ENCODE results near the gene PLK5. TPM values are rescaled to one million over a fixed set of nuclear protein-coding genes. Genes with fewer than 3 reads are reported as not detected.

The PLK5 gene
- total RNA-seq, 1 donor from 2014 or later = 0.26 TPM

DNA sequence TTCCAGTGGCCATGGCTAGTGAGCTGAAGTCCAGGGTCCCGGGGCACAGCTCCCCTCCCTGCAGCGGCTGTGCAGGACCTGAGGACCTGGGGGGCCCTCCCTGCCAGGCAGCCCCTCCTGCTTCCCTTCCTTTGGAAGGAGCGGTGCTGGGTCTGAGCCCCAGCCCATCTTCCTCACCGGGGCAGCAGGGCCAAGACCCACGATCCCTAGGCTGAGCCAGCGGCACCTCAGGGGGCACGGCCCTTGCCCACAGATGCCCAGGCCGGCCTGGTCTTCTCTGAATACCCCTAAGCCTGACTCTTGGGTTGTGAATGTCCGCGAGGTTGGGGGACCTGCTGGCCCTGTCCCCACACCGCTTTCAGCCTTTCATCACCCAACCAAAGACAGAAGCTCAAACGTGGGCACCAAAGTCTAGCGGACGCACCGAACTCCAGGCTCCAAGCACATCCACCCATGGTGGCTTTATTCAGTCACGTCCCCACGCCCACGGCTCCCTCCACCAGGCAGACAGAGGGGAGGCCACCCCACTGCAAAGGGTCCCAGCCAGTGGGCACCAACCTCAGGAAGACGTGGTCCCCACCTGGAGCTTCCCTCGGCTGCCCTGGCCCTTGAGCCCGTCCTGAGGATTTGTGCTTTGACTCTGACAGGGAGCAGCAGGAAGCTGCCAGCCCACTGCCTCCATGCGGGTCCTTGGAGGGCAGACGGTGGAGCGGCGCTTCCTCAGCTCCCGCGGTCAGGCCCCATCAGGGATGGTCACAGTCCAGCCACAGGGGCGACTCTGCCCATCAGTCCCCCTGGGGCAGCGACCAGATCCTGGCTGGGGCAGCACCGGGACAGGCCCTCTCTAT is 52.6 kb downstream of the PLK5 start:
- peaks cover under 1% of the 10 kb centered on the region for H3K27me3 Mint-ChIP-seq
- H3K4me3 Mint-ChIP-seq (ENCODE audit: low read depth) = no peak overlapping the region
- DNase-seq (ENCODE audit: low spot score, unreplicated experiment) = no peak
- H3K27ac Mint-ChIP-seq = no peak overlapping the region
- peaks cover 3% of the 10 kb centered on the region for H3K4me1 Mint-ChIP-seq (ENCODE audit: low read depth)
- H3K9me3 Mint-ChIP-seq (ENCODE audit: low read depth) = no peaks in the 10 kb centered on the region
- H3K36me3 Mint-ChIP-seq (ENCODE audit: insufficient read depth) = peaks cover 9% of the 10 kb centered on the region
- TF ChIP-seq, protein P1, sequence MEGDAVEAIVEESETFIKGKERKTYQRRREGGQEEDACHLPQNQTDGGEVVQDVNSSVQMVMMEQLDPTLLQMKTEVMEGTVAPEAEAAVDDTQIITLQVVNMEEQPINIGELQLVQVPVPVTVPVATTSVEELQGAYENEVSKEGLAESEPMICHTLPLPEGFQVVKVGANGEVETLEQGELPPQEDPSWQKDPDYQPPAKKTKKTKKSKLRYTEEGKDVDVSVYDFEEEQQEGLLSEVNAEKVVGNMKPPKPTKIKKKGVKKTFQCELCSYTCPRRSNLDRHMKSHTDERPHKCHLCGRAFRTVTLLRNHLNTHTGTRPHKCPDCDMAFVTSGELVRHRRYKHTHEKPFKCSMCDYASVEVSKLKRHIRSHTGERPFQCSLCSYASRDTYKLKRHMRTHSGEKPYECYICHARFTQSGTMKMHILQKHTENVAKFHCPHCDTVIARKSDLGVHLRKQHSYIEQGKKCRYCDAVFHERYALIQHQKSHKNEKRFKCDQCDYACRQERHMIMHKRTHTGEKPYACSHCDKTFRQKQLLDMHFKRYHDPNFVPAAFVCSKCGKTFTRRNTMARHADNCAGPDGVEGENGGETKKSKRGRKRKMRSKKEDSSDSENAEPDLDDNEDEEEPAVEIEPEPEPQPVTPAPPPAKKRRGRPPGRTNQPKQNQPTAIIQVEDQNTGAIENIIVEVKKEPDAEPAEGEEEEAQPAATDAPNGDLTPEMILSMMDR (IDR thresholded peaks at IDR 0.05; ENCODE audit: unreplicated experiment) = no peak

DNA sequence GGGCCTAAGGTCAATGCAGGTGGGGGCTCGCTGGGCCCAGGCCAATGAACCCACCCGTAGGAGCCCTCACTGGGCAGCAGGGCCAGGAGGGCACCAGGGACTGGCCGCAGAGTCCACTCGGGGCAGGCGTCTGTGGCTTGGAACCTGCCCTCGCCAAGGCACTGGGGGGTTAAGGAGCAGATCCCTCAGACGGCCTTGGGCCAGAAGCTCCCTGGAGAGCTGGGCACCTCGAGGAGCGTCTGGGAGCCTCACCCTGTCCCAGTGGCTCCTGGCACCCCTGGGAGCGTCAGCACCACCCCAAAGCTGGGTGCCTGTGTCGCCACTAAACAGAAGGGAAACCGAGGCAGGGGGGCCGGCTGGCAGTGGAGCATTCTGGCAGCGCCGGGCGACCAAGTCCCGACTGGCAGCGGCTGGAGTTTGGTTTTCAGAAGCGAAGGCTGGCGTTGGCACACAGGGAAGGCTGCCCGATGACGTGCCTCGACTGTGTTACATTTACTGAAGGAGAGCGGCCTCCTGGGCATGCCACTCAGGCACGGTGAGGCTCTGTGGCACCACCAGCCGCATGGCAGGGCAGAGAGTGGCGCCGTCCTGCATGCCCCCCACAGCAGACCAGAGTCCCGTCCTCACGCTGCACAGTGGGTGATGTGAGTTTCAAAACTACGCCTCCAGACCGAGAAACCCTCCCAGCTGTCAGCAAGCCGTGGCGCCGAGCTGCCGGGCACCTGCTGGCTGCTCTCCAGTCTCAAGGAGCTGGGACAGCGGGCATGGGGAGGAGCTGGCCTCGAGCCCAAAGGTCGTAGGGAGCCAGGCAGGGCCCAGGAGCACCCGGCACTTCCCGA is 53.4 kb downstream of the PLK5 start:
- H3K4me1 Mint-ChIP-seq (ENCODE audit: low read depth) = peaks cover 3% of the 10 kb centered on the region
- no peaks in the 10 kb centered on the region for H3K9me3 Mint-ChIP-seq (ENCODE audit: low read depth)
- TF ChIP-seq, protein P1 (IDR thresholded peaks at IDR 0.05; ENCODE audit: unreplicated experiment) = no peak
- no peak overlapping the region for H3K4me3 Mint-ChIP-seq (ENCODE audit: low read depth)
- no peak for DNase-seq (ENCODE audit: low spot score, unreplicated experiment)
- no peak overlapping the region for H3K27ac Mint-ChIP-seq
- peaks cover 9% of the 10 kb centered on the region for H3K36me3 Mint-ChIP-seq (ENCODE audit: insufficient read depth)
- no peaks in the 10 kb centered on the region for H3K27me3 Mint-ChIP-seq

DNA sequence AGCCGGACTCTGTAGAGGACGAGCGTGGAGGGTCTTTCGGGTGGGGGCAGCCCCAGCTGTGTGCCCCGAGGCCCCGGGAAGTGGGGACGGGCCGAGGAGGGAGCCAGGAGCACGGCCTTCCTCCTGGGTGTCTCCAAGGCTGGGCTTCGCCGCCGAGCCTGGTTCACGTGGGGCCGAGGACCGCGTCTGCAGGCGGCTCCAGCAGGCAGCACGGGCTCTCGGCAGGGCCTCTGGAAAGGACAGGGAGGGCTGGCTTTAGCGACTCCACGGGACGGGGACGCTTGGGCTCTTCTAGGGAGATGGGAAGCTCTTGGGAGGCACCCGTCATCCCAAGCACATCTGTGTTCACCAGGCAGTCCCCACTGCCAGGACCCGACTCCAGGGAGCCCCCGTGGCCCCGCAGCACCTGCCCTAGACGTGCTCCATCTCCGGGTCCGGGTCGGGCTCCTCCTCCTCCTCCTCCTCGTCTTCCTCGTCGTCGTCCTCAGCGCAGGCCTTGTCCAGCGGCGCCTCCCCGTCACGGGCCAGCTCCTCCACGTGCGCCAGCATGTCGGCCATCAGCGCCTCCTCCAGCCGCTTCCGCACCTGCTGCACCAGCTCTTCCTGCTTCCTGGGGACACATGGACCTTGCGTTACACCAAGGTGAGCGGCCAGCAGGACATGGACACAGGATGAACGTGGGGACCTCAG is 54.2 kb downstream of the PLK5 start:
- Mint-ChIP-seq H3K27ac (no peak overlapping the region), H3K9me3 (ENCODE audit: low read depth) (no peaks in the 10 kb centered on the region), H3K4me3 (ENCODE audit: low read depth) (no peak overlapping the region), H3K27me3 (no peaks in the 10 kb centered on the region), H3K4me1 (ENCODE audit: low read depth) (peaks cover 3% of the 10 kb centered on the region), H3K36me3 (ENCODE audit: insufficient read depth) (peaks cover 9% of the 10 kb centered on the region)
- TF ChIP-seq, protein P1 (IDR thresholded peaks at IDR 0.05; ENCODE audit: unreplicated experiment) = no peak
- DNase-seq (ENCODE audit: low spot score, unreplicated experiment) = no peak

DNA sequence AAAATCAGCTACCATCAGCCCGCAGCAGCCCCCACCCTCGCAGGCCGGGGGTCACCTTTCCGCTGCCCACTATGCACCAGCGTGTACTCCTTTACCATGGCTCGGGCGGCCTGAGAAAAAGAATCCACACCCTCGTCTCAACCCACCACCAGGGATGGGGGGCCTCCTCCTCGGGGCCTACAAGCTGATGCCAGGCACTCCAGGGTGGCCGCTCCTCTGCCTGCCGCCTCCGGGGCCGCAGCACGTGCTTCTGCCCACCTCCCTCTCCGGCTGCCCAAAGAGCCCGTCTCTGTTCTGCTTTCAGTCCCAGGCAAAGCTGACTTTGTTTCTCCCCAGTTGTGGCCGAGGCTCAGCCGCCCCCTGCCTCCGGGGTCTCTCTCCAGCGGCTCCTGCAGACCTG is 55.3 kb downstream of the PLK5 start:
- Mint-ChIP-seq H3K27me3 (no peaks in the 10 kb centered on the region), H3K36me3 (ENCODE audit: insufficient read depth) (peaks cover 13% of the 10 kb centered on the region), H3K27ac (no peak overlapping the region), H3K9me3 (ENCODE audit: low read depth) (no peaks in the 10 kb centered on the region), H3K4me3 (ENCODE audit: low read depth) (no peak overlapping the region), H3K4me1 (ENCODE audit: low read depth) (no peaks in the 10 kb centered on the region)
- no peak for DNase-seq (ENCODE audit: low spot score, unreplicated experiment)
- TF ChIP-seq, protein P1 (IDR thresholded peaks at IDR 0.05; ENCODE audit: unreplicated experiment) = no peak

DNA sequence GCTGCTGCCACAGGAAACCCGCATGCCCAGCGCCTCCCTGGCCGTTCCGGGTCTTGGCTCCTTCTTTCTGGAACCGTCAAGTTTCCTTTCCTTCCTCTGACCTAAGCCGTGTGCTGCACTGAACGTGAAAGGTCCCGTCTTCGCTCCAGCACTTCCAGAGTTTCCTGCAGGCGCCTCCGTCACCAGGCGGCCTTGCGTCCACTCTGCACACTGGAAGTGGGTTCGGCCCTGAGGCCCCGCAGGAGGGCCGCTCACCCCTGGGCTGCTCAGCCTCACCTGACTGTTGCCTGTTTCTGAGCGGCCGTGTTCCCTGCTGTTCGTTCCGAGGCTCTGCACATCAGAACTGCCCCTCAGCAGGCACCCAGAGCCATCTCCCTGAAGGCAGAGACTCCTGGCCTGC is 56.5 kb downstream of the PLK5 start:
- TF ChIP-seq, protein P1 (IDR thresholded peaks at IDR 0.05; ENCODE audit: unreplicated experiment) = no peak
- DNase-seq (ENCODE audit: low spot score, unreplicated experiment) = no peak
- Mint-ChIP-seq H3K36me3 (ENCODE audit: insufficient read depth) (peaks cover 19% of the 10 kb centered on the region), H3K4me3 (ENCODE audit: low read depth) (no peak overlapping the region), H3K4me1 (ENCODE audit: low read depth) (no peaks in the 10 kb centered on the region), H3K27ac (no peak overlapping the region), H3K9me3 (ENCODE audit: low read depth) (no peaks in the 10 kb centered on the region), H3K27me3 (no peaks in the 10 kb centered on the region)

All from progenitor cell of endocrine pancreas (in vitro differentiated cells).